ENCODE results near the gene CDKAL1.

DNA sequence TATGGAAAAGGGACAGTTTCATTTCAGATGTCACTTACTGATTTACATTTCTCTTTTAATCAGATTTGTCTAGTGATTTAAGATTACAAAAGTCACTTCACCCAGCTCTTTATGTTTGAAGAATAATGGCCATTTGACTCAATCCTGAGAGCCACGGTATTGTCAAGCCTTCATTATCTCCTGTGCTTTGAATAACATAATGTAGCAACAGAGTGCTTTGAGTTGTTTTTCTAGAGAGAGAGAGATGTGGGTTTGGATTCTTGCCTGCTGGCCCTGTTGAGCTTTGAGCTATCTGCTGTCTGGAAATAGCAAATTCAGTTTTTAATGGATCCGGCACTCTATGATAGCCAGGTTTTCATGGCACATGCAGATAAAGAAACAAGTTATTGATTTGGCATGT is 580.9 kb downstream of the CDKAL1 start:
- TF ChIP-seq, protein P1, sequence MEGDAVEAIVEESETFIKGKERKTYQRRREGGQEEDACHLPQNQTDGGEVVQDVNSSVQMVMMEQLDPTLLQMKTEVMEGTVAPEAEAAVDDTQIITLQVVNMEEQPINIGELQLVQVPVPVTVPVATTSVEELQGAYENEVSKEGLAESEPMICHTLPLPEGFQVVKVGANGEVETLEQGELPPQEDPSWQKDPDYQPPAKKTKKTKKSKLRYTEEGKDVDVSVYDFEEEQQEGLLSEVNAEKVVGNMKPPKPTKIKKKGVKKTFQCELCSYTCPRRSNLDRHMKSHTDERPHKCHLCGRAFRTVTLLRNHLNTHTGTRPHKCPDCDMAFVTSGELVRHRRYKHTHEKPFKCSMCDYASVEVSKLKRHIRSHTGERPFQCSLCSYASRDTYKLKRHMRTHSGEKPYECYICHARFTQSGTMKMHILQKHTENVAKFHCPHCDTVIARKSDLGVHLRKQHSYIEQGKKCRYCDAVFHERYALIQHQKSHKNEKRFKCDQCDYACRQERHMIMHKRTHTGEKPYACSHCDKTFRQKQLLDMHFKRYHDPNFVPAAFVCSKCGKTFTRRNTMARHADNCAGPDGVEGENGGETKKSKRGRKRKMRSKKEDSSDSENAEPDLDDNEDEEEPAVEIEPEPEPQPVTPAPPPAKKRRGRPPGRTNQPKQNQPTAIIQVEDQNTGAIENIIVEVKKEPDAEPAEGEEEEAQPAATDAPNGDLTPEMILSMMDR (IDR thresholded peaks at IDR 0.05; ENCODE audit: low read depth, low read length, missing input control) = no peak
- TF ChIP-seq SP1 (IDR thresholded peaks at IDR 0.05) (no peak), FOXA1 (IDR thresholded peaks at IDR 0.05) (no peak), NR2F2 (IDR thresholded peaks at IDR 0.05) (no peak), TAF1 (conservative IDR thresholded peaks at IDR 0.05) (no peak), EGR1 (IDR thresholded peaks at IDR 0.05; ENCODE audit: low read depth in 2 of 2) (no peak), ZBTB33 (IDR thresholded peaks at IDR 0.05) (no peak), GABPA (IDR thresholded peaks at IDR 0.05 in 1 of 2, conservative IDR thresholded peaks at IDR 0.05 in 1 of 2) (no peak)

All from liver (tissue), 3 donors.